RWPE1 (cell line): ENCODE measurements around the gene POLR1E.
"Not testable (repeated sequence)": the region's sequence is repeated elsewhere in the genome, so short reads cannot be mapped to it uniquely, and the experiment has no call there.

Experiments used
- CTCF ChIA-PET: fragments of 350-600 bp; sonication (Branson Sonifier 250); formaldehyde crosslinking; extraction: SDS; loops from one replicate; lab custom pipeline; 2021; lab: Yijun Ruan, JAX
- POLR2A ChIA-PET: fragments of 400-600 bp; formaldehyde crosslinking; extraction: SDS; loops from one replicate; lab custom pipeline; 2020; ENCODE audit warnings: antibody characterized with exemption; ENCODE audit not compliant: low non-redundant PET; lab: Yijun Ruan, JAX
- DNase-seq: peaks from one replicate; pipeline ENCODE4 v3.0.0; 2012; ENCODE audit warnings: low spot score
- H3K27ac ChIP-seq: fragments of 450-650 bp; 2 replicates; pipeline ENCODE4 v1.5.1; 2017
- TF ChIP-seq, protein P1 (sequence below): fragments of 450-650 bp; conservative IDR thresholded peaks from 2 replicates; pipeline ENCODE4 v1.5.1; 2017; ENCODE audit warnings: low read depth, mild to moderate bottlenecking

POLR1E gene

DNA sequence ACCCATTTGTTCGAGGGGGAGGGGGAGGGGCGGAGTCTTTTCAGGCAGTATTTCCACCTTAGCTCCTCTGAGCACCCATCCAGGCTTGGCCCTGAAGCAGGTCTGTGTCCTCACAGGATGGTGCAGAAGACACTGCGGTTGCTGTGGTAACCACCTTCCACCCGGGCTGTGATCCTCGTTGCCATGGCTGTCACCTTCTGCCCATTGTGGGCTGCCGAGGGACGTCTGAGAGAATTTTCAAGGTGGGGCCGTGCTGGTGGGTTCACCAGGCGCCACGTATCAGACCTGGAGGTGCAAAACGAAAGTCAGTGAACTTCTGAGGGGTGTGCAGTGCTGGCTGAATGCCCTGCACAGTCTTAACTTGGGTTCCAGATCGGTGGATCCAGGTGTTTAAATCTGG lies 26.7 kb downstream of the POLR1E start:
- no peak for DNase-seq
- POLR2A ChIA-PET: no interaction called here
- TF ChIP-seq, protein P1, sequence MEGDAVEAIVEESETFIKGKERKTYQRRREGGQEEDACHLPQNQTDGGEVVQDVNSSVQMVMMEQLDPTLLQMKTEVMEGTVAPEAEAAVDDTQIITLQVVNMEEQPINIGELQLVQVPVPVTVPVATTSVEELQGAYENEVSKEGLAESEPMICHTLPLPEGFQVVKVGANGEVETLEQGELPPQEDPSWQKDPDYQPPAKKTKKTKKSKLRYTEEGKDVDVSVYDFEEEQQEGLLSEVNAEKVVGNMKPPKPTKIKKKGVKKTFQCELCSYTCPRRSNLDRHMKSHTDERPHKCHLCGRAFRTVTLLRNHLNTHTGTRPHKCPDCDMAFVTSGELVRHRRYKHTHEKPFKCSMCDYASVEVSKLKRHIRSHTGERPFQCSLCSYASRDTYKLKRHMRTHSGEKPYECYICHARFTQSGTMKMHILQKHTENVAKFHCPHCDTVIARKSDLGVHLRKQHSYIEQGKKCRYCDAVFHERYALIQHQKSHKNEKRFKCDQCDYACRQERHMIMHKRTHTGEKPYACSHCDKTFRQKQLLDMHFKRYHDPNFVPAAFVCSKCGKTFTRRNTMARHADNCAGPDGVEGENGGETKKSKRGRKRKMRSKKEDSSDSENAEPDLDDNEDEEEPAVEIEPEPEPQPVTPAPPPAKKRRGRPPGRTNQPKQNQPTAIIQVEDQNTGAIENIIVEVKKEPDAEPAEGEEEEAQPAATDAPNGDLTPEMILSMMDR: no peak
- CTCF ChIA-PET: no interaction called here
- H3K27ac ChIP-seq: no peak overlapping the region

DNA sequence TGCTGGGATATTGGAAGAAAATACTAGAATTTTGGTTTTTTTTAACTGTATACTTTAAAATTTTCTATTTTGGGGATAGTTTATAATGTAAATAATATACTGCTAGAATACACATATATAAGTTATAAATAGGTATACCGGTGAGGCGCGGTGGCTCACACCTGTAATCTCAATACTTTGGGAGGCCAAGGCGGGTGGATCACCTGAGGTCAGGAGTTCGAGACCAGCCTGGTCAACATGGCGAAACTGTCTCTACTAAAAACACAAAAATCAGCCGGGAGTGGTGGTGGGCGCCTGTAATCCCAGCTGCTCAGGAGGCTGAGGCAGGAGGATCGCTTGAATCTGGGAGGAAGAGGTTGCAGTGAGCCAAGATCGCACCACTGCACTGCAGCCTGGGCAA lies 28.7 kb downstream of the POLR1E start:
- CTCF ChIA-PET, H3K27ac ChIP-seq, POLR2A ChIA-PET, DNase-seq: not testable (repeated sequence)

DNA sequence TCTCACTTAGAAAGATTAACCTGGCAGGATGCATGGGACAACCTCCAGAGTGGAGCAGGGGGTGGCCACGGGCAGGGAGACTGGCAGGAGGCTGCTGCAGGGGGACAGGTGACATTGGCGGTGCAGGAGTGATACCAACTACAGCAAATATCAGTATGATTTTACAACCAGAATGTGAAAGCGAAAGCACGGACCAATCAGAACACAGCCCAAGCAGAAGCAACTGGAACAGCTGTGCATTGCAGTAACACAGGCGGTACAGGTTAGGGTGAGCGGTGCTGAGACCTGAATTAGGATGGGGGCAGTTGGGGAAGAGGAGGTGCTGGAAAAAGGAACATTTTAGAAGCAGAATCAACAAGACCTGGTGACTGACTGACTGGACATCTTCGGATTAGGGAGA lies 29.3 kb downstream of the POLR1E start:
- TF ChIP-seq, protein P1: no peak
- H3K27ac ChIP-seq: no peak overlapping the region
- no peak for DNase-seq
- ChIA-PET POLR2A (no interaction called here), CTCF (no interaction called here)

DNA sequence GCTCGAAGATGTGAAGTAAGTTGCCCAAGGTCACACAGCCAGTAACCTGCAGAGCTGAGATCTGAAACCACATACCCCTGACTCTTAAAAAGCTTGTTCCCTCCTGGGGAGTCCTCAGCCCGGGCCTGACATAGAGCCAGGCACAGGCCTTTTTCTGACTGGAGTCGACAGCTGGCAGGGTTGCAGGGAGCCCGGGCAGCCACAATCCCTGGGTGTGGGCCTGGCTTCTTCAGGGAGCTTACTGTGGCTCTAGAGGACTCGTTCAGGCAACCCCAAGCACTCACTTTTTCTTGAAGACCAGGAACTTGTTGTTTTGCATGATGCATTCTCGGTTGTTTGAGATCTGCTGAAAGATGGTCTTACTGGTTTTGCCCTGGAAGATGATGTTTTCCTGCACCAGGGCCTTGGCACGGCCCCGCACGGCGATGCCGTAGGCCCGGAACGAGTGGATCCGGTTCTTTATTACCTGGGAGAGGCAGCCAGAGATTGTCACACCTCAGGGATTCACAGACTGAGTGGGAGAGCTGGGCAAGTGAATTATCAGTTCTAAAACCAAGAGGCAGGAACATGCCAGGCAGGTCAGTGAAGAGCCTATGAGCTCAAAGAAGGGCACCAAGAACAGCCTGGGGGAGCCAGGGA lies 30.0 kb downstream of the POLR1E start:
- CTCF ChIA-PET: no interaction called here
- no peak overlapping the region for H3K27ac ChIP-seq
- POLR2A ChIA-PET: no interaction called here
- no peak for DNase-seq
- TF ChIP-seq, protein P1: no peak

DNA sequence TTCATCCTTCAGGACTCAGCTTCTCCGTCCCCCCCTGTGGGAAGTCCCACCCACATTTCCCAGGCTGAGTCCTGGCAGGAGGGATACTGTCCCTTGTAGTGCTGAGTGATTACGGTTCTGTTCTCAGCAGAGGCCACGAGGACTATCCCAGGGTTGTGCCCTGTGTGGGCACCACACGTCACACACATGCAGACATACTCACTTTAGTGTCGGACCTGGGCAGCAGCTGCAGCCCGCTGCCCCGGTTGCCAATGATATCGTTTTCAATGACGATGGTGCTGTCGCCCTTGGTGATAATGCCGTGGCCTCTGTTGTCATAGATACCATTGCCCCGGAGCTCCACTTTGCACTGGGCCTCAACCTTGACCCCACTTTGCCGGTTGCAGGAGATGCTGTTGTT lies 32.2 kb downstream of the POLR1E start:
- DNase-seq: no peak
- POLR2A ChIA-PET: no interaction called here
- no peak overlapping the region for H3K27ac ChIP-seq
- TF ChIP-seq, protein P1: no peak
- CTCF ChIA-PET: no interaction called here

DNA sequence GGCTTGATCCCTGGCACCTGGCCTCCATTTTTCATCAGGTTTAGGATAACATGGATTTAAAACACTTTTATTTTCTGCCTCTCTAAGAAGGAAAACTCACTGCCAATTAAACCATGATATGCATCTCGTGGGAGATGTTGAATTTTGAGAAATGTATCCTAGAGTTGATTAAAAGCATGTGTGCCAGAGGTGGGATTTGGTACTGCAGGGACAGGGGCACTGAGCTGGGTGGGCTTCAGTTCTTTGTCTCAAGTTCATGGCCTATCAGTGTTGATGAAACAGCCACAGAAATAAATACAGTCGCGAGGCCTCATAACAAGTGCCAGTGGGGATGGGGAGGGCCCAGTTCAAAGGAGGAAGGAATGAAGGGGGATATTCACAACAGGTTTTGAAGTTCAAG lies 34.9 kb downstream of the POLR1E start:
- TF ChIP-seq, protein P1: no peak
- ChIA-PET POLR2A (no interaction called here), CTCF (no interaction called here)
- DNase-seq: no peak
- H3K27ac ChIP-seq: no peak overlapping the region

DNA sequence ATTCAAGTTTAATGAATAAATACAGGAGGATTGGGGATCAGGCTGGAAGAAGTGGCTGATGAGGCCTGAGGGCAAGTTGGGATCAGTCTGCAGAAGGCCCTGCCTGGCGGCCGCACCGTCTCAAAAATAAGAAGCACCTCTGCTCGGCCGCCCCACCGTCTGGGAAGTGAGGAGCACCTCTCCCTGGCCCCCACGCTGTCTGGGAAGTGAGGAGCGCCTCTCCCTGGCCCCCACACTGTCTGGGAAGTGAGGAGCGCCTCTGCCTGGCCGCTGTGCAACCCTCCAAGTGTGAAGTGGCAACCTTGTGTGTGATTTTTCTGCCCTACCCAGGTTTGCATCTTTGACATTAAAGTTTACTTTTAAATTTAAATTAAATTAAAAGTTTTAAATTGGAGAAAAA lies 35.4 kb downstream of the POLR1E start:
- POLR2A ChIA-PET: no interaction called here
- TF ChIP-seq, protein P1: no peak
- CTCF ChIA-PET: no interaction called here
- DNase-seq: no peak
- no peak overlapping the region for H3K27ac ChIP-seq
